NCI-H524 treated with DMSO at 0.1 percent for 48 hours (cell line): ENCODE measurements around the gene NTHL1.
"Not testable (repeated sequence)": the region's sequence is repeated elsewhere in the genome, so short reads cannot be mapped to it uniquely, and the experiment has no call there.

ENCODE experiments used
- DNase-seq: peaks from one replicate; lab custom pipeline; 2025; lab: John Stamatoyannopoulos, UW

The NTHL1 gene

GRCh38 chr16:2040787-2041522 lies 6.7 kb downstream of the NTHL1 start:
- DNase-seq, result no peak

GRCh38 chr16:2040041-2040786 lies 7.4 kb downstream of the NTHL1 start:
- DNase-seq, result no peak

GRCh38 chr16:2039274-2040031 lies 8.2 kb downstream of the NTHL1 start:
- DNase-seq, result no peak

- DNase-seq, result no peak
These were observed 9.0 kb downstream of the NTHL1 start for GRCh38 chr16:2038382-2039231.

- no peak for DNase-seq
These were observed 9.8 kb downstream of the NTHL1 start for GRCh38 chr16:2037647-2038381.

GRCh38 chr16:2037115-2037514 lies 10.5 kb downstream of the NTHL1 start:
- no peak for DNase-seq

- DNase-seq, result no peak
These were observed 11.3 kb downstream of the NTHL1 start for GRCh38 chr16:2036200-2036966.

GRCh38 chr16:2035431-2036199 lies 12.0 kb downstream of the NTHL1 start:
- no peak for DNase-seq

GRCh38 chr16:2034696-2035430 lies 12.8 kb downstream of the NTHL1 start:
- no peak for DNase-seq

GRCh38 chr16:2033909-2034695 lies 13.5 kb downstream of the NTHL1 start:
- not testable (repeated sequence) for DNase-seq

GRCh38 chr16:2033057-2033908 lies 14.4 kb downstream of the NTHL1 start:
- DNase-seq, result no peak

- no peak for DNase-seq
These were observed 15.2 kb downstream of the NTHL1 start for GRCh38 chr16:2032285-2033056.

GRCh38 chr16:2031081-2031577 lies 16.5 kb downstream of the NTHL1 start:
- DNase-seq, result no peak

GRCh38 chr16:2030036-2030435 lies 17.6 kb downstream of the NTHL1 start:
- no peak for DNase-seq

GRCh38 chr16:2029350-2029749 lies 18.3 kb downstream of the NTHL1 start:
- no peak for DNase-seq

- no peak for DNase-seq
These were observed 18.9 kb downstream of the NTHL1 start for GRCh38 chr16:2028620-2029220.
